Esophagus (tissue), 2 donors: ENCODE data around the gene CAMK2G. TPM values are rescaled to one million over a fixed set of nuclear protein-coding genes. Genes with fewer than 3 reads are reported as not detected.

Source experiments
- H3K27ac ChIP-seq, 2 donors: one replicate each; pipeline ENCODE4 v1.5.1; 2013; ENCODE audit warnings: low read depth in 2 of 2, mild to moderate bottlenecking in 2 of 2, inconsistent platforms in 1 of 2, low read length in 1 of 2, moderate library complexity in 1 of 2
- H3K27me3 ChIP-seq, 2 donors: one replicate each; pipeline ENCODE4 v1.6.1; 2013; ENCODE audit warnings: low read length in 2 of 2, control low read depth in 1 of 2, mild to moderate bottlenecking in 1 of 2; ENCODE audit not compliant: insufficient read depth in 2 of 2, control insufficient read depth in 1 of 2
- H3K36me3 ChIP-seq, 2 donors: one replicate each; pipeline ENCODE4 v1.6.1; 2013; ENCODE audit warnings: low read length in 1 of 2; ENCODE audit not compliant: control insufficient read depth in 2 of 2, insufficient read depth in 2 of 2
- H3K4me1 ChIP-seq, 2 donors: one replicate each; pipeline ENCODE4 v1.6.1; 2013; ENCODE audit warnings: low read length in 1 of 2; ENCODE audit not compliant: control insufficient read depth in 2 of 2, insufficient read depth in 2 of 2
- H3K4me3 ChIP-seq, 2 donors: one replicate each; pipeline ENCODE4 v1.5.1; 2013; ENCODE audit warnings: low read length in 2 of 2, mild to moderate bottlenecking in 2 of 2, low read depth in 1 of 2, moderate library complexity in 1 of 2
- H3K9me3 ChIP-seq, 2 donors: one replicate each; pipeline ENCODE4 v1.6.1; 2013; ENCODE audit warnings: mild to moderate bottlenecking in 2 of 2, low read depth in 1 of 2, low read length in 1 of 2, moderate library complexity in 1 of 2; ENCODE audit not compliant: control insufficient read depth in 2 of 2, insufficient read depth in 1 of 2
- WGBS, 2 donors: extraction: QIAGEN DNeasy Blood & Tissue Kit; methylation state at CpG; one replicate each; pipeline ENCODE4 v1.1.7; 2013; 5-methylcytosine and 5-hydroxymethylcytosine counted together
- polyA plus RNA-seq, 2 donors: library from polyadenylated mRNA; stranded (reverse); fragments of 200-250 nt; gene quantifications; one replicate each; pipeline ENCODE4 v1.2.3, GENCODE V29; 2013
- donor health status: healthy with polysubstance abuse.
- donor health status: Bipolar disorder and iron deficiency.

Gene CAMK2G
- polyA plus RNA-seq, 2 donors: 16.1 to 25.3 TPM

DNA sequence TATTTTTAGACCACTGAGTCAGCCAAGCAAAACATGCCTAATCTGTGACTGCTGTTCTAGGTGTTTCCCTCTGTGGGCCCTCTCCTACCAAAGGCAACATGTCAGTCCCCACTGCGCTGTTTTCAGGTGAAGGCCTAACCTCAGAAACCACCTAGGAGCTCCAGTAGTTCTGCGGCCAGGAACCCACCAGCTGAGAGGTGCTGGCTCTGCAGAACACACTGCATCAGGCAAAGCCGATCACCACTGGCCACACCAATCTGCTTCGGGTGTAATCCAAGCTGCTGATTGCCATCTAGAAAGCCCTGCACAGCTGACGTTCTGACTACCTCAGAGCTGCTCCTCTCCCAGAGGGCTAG is 14.9 kb downstream of the CAMK2G start:
- peak overlapping the region in 1 of 2 donors; percentile 26 for H3K27ac ChIP-seq
- H3K9me3 ChIP-seq: no peaks in the 10 kb centered on the region
- no peak overlapping the region for H3K4me3 ChIP-seq
- H3K27me3 ChIP-seq: no peaks in the 10 kb centered on the region
- H3K4me1 ChIP-seq: peaks cover 3 to 5% of the 10 kb centered on the region in 2 donors
- 77 to 79% methylated on average over 5 of the region's 5 CpGs for WGBS, 2 donors
- peaks cover 4 to 32% of the 10 kb centered on the region in 2 donors for H3K36me3 ChIP-seq

DNA sequence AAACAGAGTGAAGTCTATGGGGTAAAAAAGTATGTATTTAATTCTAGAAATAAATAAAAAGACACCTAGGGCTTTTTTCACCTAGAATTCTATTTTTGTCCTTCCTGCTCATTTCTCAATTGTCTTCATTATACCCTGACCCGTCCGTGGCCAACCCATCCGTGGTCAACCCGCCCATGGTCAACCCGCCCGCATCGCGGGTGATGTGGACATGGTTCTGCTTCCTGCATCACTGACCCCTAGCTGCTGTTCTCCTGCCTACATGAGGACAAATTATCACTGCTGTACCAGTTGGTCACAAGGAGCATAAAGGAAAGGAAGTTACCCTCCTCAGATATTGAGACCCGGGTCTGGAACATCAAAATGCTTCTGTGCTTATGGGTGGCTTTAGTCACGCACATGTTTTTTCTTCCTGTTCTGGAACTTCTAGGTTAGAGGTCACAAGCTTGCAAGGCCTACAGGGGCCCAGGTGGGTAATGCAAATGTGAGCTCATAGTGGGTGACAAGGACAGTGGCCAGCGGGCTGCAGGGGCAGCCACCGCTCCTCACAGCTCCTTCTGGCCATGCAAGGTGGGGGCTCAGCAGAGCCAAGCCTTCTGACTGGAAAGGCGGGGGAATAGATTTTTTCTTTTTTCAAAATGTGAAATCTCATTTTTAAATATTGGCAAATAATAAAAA is 15.5 kb downstream of the CAMK2G start:
- no peak overlapping the region for H3K4me3 ChIP-seq
- peaks cover 4 to 34% of the 10 kb centered on the region in 2 donors for H3K36me3 ChIP-seq
- no peak overlapping the region for H3K27ac ChIP-seq
- peaks cover 3 to 5% of the 10 kb centered on the region in 2 donors for H3K4me1 ChIP-seq
- no peaks in the 10 kb centered on the region for H3K9me3 ChIP-seq
- H3K27me3 ChIP-seq: no peaks in the 10 kb centered on the region
- WGBS, 2 donors: 84 to 85% methylated on average over 13 of the region's 13 CpGs

DNA sequence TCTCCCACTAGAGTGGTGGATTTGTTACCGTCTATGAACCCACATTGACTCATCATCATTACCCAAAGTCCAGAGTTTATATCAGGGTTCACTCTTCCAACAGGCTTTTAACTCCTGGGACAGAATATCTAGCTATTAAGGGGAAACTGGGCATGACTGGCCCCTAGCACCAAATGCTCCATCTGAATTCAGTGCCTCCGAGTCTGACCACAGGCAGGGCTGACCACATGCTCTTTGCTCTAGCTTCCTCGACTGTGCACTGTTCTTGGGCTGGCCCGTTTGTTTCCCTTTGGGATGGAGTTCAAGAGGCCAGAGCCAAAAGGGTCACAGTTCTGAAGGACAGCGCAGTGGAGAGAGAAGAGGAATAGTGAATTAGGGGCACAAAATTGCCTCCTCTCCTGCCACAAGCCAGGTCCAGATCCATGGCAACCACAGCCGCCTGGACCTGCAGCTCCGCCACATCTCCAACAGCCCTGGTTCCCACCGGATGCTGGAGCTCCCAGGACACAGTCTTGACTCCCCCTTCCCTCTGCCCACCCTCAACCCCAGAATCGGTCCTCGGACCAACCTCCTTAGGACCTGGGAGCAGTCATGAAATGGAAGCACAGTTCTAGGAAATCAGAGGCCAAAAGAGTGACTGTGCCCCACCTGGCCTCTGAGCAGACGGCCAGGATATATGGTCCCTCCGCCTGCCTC is 16.2 kb downstream of the CAMK2G start:
- WGBS, 2 donors: 75 to 83% methylated on average over 12 of the region's 12 CpGs
- no peak overlapping the region for H3K4me3 ChIP-seq
- H3K4me1 ChIP-seq: peaks cover 3% of the 10 kb centered on the region in 2 donors
- no peaks in the 10 kb centered on the region for H3K27me3 ChIP-seq
- no peaks in the 10 kb centered on the region for H3K9me3 ChIP-seq
- H3K27ac ChIP-seq: peak overlapping the region in 1 of 2 donors; percentile 15
- H3K36me3 ChIP-seq: peaks cover 5 to 31% of the 10 kb centered on the region in 2 donors

DNA sequence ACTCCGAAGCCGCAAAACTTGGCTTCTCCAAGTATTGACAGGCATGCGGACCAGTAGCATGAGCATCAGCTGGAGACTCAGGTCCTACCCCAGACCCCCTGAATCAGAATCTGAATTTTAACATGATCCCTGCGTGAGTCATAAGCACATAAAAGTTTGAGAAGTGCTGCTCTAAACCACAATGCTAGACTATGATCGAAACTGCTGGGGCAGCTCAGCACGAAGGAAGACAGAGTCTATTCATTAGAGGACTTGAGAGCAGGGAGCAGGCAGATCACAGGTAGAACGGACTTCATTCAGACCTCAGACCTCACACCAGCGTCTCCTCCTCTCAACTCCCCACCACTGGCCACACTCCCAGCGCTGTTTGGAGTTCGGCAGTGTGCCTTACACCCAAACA is 16.9 kb downstream of the CAMK2G start:
- Histone ChIP-seq H3K4me3 (no peak overlapping the region), H3K36me3 (peaks cover 7 to 27% of the 10 kb centered on the region in 2 donors), H3K4me1 (peaks cover 2 to 3% of the 10 kb centered on the region in 2 donors), H3K27me3 (no peaks in the 10 kb centered on the region), H3K9me3 (no peaks in the 10 kb centered on the region), H3K27ac (peak overlapping the region in 1 of 2 donors; percentile 41)
- 71 to 84% methylated on average over 10 of the region's 10 CpGs for WGBS, 2 donors

DNA sequence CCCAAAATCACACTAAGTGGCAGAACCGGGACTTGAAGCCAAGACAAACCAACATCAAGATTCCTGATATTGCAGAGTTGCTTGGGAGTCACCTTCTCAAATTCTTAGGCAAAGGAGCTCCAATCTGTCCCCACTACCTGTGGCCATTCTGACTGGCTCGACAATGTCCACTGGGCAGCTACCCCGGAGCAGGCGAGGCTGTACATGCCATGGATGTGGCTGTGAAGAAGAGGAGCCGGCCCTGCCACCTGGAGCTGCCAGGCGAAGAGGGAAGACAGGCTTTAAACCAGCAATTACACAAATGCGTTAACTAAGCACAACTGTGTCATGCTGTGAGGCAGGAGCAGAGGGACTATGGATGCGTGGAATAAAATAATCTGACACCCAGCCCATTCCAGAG is 18.1 kb downstream of the CAMK2G start:
- Histone ChIP-seq H3K36me3 (peaks cover 7 to 29% of the 10 kb centered on the region in 2 donors), H3K9me3 (no peaks in the 10 kb centered on the region), H3K27ac (no peak overlapping the region), H3K4me3 (no peak overlapping the region), H3K27me3 (no peaks in the 10 kb centered on the region), H3K4me1 (peaks cover 2 to 3% of the 10 kb centered on the region in 2 donors)
- 70 to 79% methylated on average over 8 of the region's 8 CpGs for WGBS, 2 donors

DNA sequence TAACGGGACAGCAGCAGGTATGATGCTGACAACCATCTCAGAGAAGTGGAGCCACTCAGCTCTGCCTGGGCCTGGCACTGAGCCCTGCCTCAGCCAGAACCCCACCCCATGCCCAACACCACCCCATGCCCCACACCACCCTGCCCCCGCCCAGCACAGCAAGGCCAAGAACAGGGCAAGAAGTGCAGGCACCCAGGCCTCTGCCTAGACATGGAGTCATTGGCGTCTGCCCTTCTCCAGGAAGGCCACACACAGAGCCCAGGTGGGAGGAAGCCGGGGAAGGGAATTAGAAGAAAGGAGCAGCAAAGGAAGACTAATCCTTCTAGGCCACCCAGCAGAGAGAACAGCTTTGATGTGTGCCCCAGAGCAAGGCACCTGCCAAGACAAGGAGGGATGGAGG is 18.9 kb downstream of the CAMK2G start:
- WGBS, 2 donors: 50 to 59% methylated on average over 4 of the region's 4 CpGs
- Histone ChIP-seq H3K36me3 (peaks cover 7 to 31% of the 10 kb centered on the region in 2 donors), H3K9me3 (no peaks in the 10 kb centered on the region), H3K27me3 (no peaks in the 10 kb centered on the region), H3K4me3 (no peak overlapping the region), H3K4me1 (peaks cover 2 to 3% of the 10 kb centered on the region in 2 donors), H3K27ac (peak overlapping the region in 1 of 2 donors; percentile 17)

DNA sequence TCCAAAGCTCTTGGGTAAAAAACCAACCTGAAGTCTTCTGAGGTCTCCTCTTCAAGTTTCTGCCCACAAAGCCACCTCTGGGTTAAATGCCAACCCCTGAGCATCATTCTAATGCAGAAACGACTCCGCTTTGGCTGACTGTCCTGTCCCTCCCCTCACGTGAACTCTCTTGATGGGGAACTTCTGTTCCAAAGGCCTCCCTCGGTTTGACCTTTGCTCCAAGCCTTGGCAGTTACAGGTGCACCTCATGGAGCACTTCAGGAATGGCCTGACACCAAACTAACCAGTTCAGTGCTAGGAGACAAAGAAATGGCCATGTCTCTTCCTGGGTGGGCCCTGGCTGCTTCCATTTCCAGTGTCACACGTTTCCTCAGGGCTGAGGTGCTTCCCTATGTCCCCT is 20.0 kb downstream of the CAMK2G start:
- no peak overlapping the region for H3K27ac ChIP-seq
- no peak overlapping the region for H3K4me3 ChIP-seq
- peaks cover 7 to 22% of the 10 kb centered on the region in 2 donors for H3K36me3 ChIP-seq
- peaks cover 0 to 3% of the 10 kb centered on the region in 2 donors for H3K4me1 ChIP-seq
- H3K27me3 ChIP-seq: no peaks in the 10 kb centered on the region
- 52 to 65% methylated on average over 5 of the region's 5 CpGs for WGBS, 2 donors
- H3K9me3 ChIP-seq: no peaks in the 10 kb centered on the region

DNA sequence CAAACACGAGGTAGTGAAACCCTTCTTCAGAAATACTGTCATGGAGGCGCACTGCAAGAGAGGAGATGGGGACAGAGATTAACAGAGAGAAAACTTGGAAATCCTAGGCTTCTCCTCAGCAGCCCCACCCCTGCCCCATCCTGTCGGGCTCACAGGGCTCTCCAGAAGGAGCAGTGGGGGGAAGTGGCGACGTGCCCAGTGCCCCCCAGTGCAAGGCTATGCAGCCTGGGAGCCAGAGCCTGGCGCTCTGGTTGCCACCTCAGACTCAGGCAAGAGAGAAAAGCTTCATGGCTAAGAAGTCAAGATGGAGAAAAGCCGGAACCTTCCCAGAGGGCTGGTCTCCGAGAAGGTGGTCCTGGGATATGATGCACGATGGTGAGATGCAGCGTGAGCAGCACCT is 21.2 kb downstream of the CAMK2G start:
- Histone ChIP-seq H3K4me3 (no peak overlapping the region), H3K9me3 (no peaks in the 10 kb centered on the region), H3K27me3 (no peaks in the 10 kb centered on the region), H3K36me3 (peaks cover 7 to 30% of the 10 kb centered on the region in 2 donors), H3K4me1 (peaks cover 0 to under 1% of the 10 kb centered on the region in 2 donors), H3K27ac (no peak overlapping the region)
- 92% methylated on average over 10 of the region's 10 CpGs for WGBS, 2 donors

DNA sequence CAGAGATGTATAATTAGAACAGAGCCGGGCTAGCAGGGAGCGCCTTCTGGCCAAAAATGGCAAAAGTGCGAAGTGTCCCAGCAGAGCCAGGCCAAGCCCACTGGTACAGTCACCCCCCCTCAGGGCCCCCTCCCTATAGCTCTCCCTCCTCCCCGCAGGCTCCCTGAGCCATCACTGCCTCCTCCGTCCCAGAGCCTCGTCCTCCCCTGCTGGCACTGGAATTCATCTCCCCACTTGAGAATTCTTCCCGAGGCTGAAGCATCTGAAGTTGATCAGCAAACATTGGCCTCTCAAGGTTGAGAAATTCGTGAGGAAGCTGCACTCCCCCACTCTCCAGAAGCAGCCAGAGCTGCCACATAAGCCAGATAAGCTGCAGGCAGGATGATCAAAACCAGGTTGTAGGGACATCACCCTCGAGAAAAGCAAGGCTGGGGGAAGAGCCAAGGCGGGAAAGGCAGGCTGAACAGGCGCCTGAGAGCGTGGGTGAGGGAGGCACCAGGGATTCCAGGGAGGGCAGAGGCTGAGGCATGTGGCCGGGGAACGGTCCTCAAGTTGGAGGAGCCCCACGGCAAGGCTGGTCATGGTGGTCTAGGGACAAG is 23.4 kb downstream of the CAMK2G start:
- H3K27ac ChIP-seq: peak overlapping the region; percentile 49 to 81
- H3K27me3 ChIP-seq: no peaks in the 10 kb centered on the region
- 57 to 62% methylated on average over 14 to 15 of the region's 15 CpGs for WGBS, 2 donors
- peaks cover 7 to 41% of the 10 kb centered on the region in 2 donors for H3K36me3 ChIP-seq
- no peak overlapping the region for H3K4me3 ChIP-seq
- no peaks in the 10 kb centered on the region for H3K9me3 ChIP-seq
- H3K4me1 ChIP-seq: no peaks in the 10 kb centered on the region
